Activated CD8-positive, alpha-beta memory T cell treated with anti-CD3 and anti-CD28 coated beads, Interleukin-2, amount 50 U/mL, for 24 hours (primary cell): ENCODE measurements around the gene SMCO4.

Experiments used
- DNase-seq: peaks from one replicate; pipeline ENCODE4 v3.0.0-alpha.2; 2020; ENCODE audit errors: extremely low read depth

Gene SMCO4

DNA sequence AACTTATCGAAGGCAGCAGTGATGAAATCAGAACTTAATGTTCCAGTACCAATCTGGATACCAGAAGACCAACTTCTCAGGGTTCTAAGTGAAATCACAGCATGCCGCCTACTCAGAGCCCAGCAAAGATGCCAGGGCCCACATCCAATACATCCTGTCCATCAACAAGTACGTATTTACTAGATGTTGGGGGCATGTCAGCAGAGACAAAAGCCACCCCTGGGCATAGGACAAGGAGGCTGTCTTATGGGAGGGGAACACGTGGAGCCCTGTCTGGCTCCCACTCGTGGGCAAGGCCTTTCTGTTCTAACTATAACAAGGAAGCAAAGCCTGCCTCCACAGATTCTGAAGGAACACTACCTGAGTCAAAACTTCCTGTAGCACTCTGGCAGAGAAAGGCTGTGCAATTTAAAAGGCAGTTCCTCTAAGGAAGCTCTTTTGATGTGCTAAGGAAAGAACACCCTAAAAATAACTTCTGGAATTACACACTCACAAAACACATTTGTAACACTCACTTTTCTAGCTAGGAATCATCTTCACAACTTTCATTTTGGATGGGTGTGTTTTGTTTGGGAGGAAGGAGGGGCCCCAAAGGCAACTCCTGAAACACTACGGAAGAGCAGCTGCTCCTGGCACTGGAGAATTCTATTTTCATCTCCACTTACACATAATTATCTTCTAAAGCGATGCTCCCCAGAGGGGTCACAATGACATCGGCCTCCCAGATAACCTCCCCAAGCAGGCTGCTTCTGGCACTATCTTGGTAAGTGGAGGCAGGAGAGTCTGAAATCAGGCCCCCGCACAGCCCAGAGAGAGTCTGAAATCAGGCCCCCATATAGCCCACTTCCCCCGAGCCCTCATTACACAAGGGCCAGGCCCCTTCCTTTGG, 14.2 kb downstream of the SMCO4 start:
- DNase-seq = no peak

DNA sequence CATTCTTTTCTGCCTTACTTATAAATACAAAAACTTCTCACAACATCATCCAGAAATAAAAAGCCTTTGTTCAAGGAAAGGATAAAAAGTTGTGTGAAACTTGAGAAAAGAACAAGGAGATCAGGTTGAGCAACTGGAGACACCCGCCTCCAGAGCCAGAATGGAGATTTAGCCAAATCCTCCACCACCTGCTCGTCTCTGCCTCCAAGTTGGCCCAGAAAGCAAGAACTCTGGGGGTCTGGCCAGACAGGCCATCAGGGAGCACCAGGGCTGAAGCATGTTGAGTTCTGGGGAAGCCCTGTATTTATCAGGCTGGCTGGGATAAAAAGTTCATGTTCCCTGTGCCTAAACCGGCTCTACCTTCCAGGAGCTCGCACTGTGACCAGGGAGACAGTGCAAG, 14.9 kb downstream of the SMCO4 start:
- no peak for DNase-seq

DNA sequence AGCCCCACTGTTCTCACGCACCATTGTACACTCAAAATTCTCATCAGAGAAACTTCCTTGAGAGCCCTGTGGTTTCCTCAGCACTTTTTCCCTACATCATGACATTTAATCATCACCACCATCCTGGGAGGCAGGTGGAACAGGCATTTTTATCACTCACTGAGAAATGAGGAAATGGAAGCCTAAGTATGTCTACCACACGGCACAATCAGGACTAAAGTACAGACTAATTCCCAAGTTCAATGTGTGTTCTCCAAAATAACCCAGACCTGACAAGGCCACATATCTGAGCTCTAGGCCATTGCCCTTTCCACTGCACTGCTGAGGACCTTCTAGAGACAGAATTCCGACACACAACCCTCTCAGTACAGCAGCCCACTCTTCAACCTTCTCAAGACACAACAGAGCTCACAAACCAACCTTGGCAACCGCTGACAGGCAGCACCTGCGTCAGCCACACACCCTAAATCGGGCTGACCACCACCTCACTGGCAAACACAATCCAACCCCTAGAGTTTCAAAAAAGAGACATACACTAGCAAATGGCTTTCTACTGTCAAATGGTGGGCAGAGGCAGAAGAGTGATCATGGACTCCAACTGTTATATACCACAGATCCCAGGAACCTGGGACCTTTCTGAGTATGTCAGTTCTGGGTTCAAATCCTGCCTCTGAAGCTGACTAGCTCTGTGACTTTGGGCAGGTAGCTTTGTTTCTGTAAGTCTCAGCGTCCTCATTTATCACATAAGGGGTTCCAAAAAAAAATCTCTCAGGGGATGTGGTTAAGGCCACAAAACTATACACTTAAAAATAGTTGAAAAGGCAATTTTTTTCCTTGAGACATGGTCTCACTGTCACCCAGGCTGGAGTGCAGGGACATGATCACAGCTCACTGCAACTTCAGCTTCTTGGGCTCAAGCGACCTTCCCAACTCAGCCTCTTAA, 16.3 kb downstream of the SMCO4 start:
- no peak for DNase-seq

DNA sequence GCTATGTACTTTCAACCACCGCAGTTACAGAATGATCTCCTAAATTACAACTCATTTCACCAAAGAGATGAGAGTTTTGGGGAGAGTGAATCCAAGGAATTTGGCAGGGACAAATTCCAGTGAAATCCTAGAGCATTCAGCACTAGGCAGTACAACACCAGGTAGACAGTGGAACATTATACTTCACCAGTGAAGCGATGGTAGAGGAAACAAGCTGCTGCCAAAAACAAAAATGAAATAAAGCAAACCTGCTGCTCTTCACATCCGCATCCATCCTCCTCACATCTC, 16.9 kb downstream of the SMCO4 start:
- no peak for DNase-seq

- DNase-seq = no peak
Observed at GRCh38 chr11:93525601-93526345, 17.4 kb downstream of the SMCO4 start.

GRCh38 chr11:93524858-93525257, 18.3 kb downstream of the SMCO4 start:
- no peak for DNase-seq

DNA sequence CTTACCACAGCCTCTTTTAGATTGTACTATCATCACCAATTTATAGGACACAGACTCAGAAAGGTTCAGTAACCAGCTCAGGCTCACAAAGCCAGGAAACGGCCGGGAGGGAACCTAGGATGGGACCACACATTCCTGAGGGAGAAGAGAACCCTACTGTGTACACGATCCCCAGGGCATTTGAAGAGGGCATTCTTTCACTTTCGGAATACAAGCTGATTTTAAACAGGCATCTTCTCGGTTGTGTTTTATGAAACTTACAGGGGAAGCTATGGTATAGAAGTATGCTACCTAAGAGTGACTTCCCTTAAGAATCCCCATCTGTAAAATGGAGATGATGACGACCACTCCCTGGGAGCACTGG, 19.0 kb downstream of the SMCO4 start:
- DNase-seq = no peak

DNA sequence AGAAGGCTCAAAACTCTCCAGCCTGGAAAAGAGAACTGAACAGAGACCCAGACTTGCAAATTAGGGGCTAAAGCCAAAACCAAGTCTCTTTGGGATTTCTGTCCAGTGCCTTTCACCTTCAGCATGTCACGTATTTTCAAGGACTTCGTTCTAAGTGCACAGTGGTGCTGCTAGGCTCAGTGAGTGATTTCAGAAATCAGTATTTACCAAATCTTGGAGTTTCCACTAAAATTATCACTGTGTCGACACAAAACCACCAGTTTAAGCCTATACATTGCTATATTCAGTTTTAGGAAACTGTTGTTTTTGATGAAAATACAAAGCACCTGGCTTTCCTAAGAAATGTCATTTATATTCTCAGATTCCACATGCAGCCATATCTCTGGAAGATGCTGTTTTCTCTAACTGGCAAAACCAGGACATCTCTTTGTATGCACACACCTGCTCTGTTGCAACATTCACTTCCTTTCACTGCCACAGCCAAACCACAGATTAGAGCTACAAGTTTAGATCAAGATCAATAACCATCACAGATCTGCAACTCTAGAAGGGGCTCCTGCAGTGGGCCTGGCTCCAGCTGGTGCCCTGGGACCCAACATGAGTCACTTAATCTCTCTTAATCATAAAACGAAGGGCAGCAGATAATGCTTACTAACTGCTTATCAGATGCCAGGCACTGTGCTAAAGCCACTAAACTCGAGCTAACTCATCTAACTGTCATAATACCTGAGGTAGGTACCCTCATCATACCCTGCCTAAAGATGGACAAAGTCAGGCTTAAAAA, 22.3 kb downstream of the SMCO4 start:
- DNase-seq = no peak

DNA sequence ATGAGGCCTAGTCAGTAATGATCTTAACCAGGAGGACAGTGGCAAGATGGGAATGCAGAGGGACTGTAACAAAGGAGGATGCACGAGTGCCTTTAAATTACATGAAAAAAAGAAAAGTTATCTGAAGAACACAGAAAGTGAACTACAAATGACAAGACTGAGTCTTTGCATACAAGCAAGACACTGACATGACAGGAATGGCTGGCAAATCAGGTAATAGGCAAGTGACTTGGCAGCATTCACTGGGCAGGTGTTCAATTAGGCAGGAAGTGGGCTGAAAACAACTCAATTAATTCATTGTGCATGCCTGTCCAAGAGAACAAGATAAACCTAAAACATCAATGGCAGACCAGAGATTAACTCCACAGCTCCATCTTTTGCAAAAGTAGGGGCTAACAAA, 24.0 kb downstream of the SMCO4 start:
- DNase-seq = no peak

GRCh38 chr11:93518081-93518480, 25.1 kb downstream of the SMCO4 start:
- no peak for DNase-seq

GRCh38 chr11:93517611-93518010, 25.6 kb downstream of the SMCO4 start:
- DNase-seq = no peak

DNA sequence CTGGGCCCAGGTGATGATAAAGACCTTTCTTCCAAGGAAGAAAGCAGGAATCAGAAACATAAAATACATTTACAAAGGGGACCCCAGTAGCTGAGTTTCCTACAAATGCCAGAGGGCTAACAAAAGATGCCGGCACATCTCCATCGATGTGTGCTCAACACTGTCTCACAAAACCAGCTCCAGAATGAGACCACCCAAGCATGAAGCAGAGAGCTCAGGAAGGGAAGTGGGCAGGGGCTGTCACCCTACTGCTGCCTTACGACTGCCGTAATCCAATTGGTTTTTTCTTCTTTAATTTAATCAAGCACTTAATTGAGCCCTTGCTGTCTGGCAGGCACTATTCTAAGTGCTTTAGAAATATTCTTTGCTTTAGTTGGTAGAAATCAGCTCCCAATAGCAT, 26.1 kb downstream of the SMCO4 start:
- no peak for DNase-seq

- DNase-seq = no peak
Observed at GRCh38 chr11:93515441-93516025, 27.7 kb downstream of the SMCO4 start.

DNA sequence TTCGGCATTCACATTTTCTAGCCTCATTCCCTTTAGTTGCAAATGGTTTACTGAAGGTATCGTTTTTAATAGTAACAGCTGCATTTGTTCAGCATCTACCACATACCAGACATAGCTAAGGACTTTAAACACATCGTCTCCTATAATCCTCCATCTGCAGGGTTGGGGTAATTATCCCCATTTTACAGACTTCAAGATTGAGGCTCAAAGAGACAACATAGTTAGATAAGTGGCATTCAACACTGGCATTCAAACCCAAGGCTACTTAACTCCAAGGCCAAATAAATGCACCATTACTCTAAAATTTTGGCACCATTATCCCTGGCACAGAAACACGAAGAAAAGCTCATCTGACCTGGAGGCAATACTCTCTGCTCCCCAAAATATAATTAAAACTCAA, 28.5 kb downstream of the SMCO4 start:
- no peak for DNase-seq

DNA sequence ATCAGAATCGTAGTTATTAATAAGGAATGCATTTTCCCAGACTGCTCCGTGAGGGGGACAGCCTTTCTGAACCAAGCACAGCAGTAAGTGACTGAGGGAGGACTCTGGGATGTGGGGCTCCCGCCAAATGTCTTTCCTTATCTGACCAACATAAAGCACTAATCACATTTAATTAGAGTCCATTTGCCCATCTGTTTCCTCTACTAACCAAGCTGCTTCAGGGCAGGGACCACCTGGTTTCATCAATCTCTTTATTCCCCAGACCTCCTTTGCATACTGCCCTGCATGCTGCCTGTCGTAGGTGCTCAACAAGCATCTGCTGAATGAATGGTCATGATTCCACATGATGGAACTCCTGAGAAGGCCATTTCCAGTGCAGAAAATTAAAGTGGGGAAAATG, 29.4 kb downstream of the SMCO4 start:
- no peak for DNase-seq

DNA sequence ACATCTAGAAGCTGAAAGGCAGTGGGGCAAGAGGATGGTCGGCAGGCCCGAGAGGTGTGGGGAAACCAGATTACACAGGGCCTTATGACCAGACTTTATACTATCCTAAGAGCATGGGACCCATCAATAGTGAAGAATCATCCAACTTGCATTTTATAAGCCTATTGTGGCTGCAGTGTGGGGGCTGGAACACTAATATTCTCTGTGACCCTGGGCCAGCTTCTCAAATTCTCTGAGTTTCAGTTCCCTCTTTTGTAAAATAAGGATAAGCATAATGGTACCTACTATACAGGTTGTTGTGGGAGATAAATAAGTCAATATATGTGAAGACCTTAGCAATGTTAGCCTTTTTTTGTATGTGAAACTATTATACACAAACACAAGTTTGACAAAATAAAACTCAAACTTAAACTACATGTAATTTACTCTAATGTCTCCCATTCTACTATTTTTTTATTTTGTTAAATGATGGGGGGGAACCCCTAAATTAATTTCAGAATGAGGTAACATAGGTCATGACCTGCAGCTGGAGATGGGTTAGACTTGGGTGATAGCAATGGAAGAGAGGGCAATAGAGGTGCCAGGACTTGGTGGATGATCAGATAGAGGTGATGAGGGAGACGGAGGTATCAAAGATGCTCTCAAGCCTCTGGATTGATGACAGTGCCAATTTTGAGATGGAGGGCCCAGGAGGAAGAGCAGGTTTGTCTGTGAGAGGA, 30.1 kb downstream of the SMCO4 start:
- DNase-seq = no peak

GRCh38 chr11:93512073-93512475, 31.1 kb downstream of the SMCO4 start:
- DNase-seq = no peak

DNA sequence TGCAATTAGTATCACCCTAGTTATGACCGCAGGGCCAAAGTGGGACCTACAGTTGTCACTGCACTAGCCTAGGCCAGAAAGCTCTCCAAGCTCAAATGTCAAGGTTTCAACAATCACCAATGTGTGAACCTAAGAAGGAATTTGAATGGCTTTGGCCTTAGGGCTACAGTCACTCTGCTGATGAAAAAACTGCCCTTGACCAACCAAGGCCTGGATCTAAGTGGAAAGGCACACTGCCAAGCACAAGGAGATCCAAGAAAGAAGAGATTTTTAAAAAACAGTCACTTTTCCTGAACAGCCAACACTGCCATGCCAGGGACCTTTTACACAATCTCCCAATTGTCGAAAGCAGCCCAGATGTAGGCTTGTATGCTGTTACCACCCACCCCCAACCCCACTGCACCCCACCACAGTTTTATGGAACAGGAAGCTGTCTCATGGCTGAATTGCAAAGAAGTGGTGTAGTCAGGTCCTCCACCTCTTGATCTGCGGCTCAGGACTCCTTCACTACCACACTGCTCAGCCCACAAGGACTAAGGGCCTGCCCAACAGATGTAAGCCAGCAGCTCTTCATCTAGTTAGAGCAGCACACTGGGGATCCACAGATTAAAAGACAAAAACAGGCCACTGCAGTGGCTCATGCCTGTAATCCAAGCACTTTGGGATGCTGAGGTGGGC, 32.9 kb downstream of the SMCO4 start:
- DNase-seq = no peak

DNA sequence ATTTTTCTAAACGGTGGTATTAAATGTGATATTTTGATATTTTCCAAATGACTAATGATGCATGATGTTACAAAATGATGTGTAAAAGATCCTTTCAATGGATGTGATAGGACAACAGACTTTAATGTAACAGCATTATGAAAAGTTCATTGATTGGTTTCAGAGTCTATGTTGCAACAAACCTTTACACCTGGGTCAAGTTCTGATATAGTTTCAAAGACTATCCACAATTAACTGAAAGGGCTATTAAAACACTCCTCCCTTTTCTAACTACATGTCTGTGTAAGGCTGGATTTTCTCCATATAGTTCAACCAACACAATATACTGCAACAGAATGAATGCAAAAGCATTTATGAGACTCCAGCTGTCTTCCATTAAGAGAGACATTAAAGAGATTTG, 35.7 kb downstream of the SMCO4 start:
- DNase-seq = no peak

- no peak for DNase-seq
Observed at GRCh38 chr11:93505703-93506102, 37.5 kb downstream of the SMCO4 start.
